ENCODE measurements around the gene MORF4L2.
"Not testable (repeated sequence)": the region's sequence is repeated elsewhere in the genome, so short reads cannot be mapped to it uniquely, and the experiment has no call there.

Gene MORF4L2

DNA sequence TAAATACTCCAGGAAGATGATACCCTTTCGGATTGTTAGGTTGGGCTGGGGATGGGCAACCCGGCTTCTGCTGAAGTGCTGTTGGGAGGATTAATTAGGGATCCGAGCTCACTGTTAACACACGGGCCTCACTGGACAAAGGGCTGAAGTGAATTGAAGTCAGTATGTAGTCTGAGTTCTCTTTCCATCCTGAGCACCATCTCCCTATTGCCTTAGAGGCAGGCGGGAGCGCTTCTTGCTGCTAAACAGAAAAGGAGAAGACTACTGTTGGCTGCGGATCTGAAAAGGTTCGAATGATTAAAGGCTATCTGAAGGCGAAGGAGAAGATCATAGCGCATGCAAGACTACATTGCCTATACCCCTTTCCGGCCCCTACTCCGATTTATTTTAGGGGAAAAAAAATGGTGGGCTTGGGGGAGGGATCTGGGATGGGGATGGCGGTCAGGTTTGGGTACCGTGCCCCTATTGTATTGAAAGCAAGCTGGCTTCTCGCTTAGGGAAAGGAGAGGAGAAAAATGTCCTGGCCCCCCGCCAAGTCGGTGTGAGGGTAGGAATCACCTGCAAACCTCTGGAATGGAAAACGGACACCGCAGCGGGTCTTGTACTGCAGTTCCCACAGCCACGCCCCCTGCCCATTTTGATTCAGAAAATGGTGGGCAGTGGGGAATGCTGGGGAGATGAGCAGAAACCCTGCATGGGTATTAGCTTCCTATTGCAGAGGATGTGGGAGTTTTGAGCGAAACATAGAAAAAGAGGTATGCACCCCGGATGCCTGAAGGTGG lies 22.3 kb downstream of the MORF4L2 start:
- H3K27me3 ChIP-seq (ENCODE audit: low read depth) = peaks cover 16% of the 10 kb centered on the region
- in situ Hi-C loops (cut with MboI; ENCODE audit: low sequenced_read_pairs) = no loop called here
- no peaks in the 10 kb centered on the region for H3K36me3 ChIP-seq (replicated peaks)
- peak in 1 of 2 experiments; percentile 8 for DNase-seq (ENCODE audit: low spot score in 2 of 2)
- H3K4me3 ChIP-seq = no peak overlapping the region
- H3K4me1 ChIP-seq = no peaks in the 10 kb centered on the region
- H3K9me3 ChIP-seq = no peaks in the 10 kb centered on the region

DNA sequence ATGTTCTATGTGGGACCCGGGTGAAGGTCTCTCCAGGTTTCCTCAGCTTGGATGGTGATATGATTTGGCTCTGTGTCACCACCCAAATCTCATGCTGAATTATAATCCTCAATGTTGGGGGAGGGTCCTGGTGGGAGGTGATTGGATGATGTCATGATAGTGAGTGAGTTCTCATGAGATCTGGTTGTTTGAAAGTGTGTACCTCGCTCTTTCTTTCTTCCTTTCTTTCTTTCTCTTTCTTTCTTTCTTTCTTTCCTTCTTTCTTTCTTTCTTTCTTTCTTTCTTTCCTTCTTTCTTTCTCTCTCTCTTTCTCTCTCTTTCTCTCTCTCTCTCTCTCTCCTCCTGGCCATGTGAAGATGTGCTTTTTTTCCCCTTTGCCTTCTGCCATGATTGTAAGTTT lies 27.0 kb downstream of the MORF4L2 start:
- H3K9me3 ChIP-seq; DNase-seq (ENCODE audit: low spot score in 2 of 2); H3K27me3 ChIP-seq (ENCODE audit: low read depth); H3K36me3 ChIP-seq (replicated peaks); H3K4me3 ChIP-seq; in situ Hi-C loops (cut with MboI; ENCODE audit: low sequenced_read_pairs); H3K4me1 ChIP-seq: not testable (repeated sequence)

DNA sequence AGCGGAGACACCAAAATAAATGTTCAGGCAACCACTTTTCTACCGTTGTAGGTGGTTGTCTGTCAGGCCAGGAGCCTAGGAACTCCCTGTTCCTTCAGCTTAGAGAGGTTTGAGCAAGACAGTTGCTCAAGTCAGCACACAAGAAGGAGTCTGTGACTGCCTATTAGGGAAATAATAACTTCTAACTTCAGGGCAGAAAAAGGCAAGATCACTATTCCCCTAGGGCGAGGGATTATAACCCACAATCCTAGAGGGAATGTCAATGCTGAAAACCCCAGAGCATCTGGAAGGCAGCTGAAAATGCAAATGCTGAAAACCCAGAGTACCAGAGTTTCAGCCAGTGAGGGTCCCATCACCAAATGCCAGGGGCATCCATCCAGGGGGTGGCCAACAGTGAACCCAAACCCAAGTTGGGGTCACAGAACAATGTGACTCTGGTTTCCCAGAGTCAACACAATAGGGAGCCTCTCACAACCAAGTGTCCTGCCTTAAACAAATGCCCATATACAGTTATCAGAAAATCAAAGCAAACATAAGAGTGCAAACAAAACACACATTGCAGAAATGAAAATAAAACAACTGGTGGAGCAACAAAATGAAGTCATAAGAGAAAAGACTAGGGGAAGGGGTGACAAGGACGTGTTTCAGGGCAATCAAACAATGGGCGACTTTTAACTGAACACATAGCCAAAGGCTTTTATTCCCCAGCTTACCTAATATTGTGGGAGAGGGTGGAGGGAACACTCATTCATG lies 27.6 kb downstream of the MORF4L2 start:
- peaks cover 8% of the 10 kb centered on the region; the same call in 1 of the 2 replicates for H3K27me3 ChIP-seq (ENCODE audit: low read depth)
- H3K4me1 ChIP-seq = no peaks in the 10 kb centered on the region
- no peaks in the 10 kb centered on the region for H3K36me3 ChIP-seq (replicated peaks)
- DNase-seq (ENCODE audit: low spot score in 2 of 2) = peak in 1 of 2 experiments; percentile 8
- no peaks in the 10 kb centered on the region for H3K9me3 ChIP-seq
- no peak overlapping the region for H3K4me3 ChIP-seq
- in situ Hi-C loops (cut with MboI; ENCODE audit: low sequenced_read_pairs) = no loop called here

DNA sequence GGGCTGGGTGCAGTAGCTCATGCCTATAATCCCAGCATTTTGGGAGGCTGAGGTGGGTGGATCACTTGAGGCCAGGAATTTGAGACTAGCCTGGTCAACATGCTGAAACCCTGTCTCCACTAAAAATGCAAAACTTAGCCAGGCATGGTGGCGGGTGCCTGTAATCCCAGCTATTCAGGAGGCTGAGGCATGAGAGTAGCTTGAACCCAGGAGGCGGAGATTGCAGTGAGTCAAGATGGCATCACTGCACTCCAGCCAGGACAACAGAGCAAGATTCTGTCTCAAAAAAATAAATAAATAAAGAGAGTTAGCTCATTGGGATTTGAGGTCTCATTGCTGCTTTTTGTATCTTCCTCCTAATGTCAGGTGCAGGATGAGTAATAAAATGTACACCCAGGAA lies 29.4 kb downstream of the MORF4L2 start:
- H3K27me3 ChIP-seq (ENCODE audit: low read depth); H3K4me3 ChIP-seq; in situ Hi-C loops (cut with MboI; ENCODE audit: low sequenced_read_pairs); H3K36me3 ChIP-seq (replicated peaks); H3K4me1 ChIP-seq; H3K9me3 ChIP-seq; DNase-seq (ENCODE audit: low spot score in 2 of 2): not testable (repeated sequence)

GRCh38 chrX:103656617-103657016 lies 29.9 kb downstream of the MORF4L2 start:
- H3K4me3 ChIP-seq = no peak overlapping the region
- in situ Hi-C loops (cut with MboI; ENCODE audit: low sequenced_read_pairs) = no loop called here
- H3K27me3 ChIP-seq (ENCODE audit: low read depth) = no peaks in the 10 kb centered on the region; the same call in 1 of the 2 replicates
- H3K9me3 ChIP-seq = no peaks in the 10 kb centered on the region
- no peaks in the 10 kb centered on the region for H3K36me3 ChIP-seq (replicated peaks)
- no peak for DNase-seq (ENCODE audit: low spot score in 2 of 2)
- H3K4me1 ChIP-seq = no peaks in the 10 kb centered on the region

DNA sequence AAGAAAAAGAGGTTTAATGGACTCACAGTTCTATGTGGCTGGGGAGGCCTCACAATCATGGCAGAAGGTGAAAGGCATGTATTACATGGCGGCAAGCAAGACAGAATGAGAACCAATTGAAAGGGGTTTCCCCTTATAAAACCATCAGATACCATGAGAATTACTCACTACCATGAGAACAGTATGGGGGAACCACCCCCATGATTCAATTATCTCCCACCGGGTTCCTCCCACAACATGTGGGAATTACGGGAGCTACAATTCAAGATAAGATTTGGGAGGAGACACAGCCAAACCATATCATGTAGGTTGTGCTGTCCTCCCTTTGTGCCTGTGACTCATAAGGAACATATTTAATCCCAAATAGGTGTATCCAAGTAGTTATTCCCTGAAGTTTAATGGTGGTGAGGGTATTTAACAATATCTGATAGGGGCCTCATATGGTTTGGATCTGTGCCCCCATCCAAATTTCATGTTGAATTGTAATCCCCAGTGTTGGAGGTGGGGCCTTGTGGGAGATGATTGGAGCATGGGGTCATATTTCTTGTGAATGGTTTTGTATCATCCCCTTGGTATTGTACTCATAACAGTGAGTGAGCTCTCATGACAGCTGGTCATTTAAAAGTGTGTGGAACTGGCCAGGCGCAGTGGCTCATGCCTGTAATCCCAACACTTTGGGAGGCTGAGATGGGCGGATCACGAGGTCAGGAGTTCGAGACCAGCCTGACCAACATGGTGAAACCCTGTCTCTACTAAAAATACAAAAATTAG lies 31.1 kb downstream of the MORF4L2 start:
- H3K27me3 ChIP-seq (ENCODE audit: low read depth); H3K4me3 ChIP-seq; H3K4me1 ChIP-seq; H3K36me3 ChIP-seq (replicated peaks); H3K9me3 ChIP-seq; in situ Hi-C loops (cut with MboI; ENCODE audit: low sequenced_read_pairs); DNase-seq (ENCODE audit: low spot score in 2 of 2): not testable (repeated sequence)

GRCh38 chrX:103651151-103651773 lies 35.2 kb downstream of the MORF4L2 start:
- in situ Hi-C loops (cut with MboI; ENCODE audit: low sequenced_read_pairs) = no loop called here
- DNase-seq (ENCODE audit: low spot score in 2 of 2) = no peak
- no peaks in the 10 kb centered on the region for H3K4me1 ChIP-seq
- no peaks in the 10 kb centered on the region for H3K9me3 ChIP-seq
- H3K27me3 ChIP-seq (ENCODE audit: low read depth) = no peaks in the 10 kb centered on the region; the same call in 1 of the 2 replicates
- H3K36me3 ChIP-seq (replicated peaks) = no peaks in the 10 kb centered on the region
- H3K4me3 ChIP-seq = no peak overlapping the region

DNA sequence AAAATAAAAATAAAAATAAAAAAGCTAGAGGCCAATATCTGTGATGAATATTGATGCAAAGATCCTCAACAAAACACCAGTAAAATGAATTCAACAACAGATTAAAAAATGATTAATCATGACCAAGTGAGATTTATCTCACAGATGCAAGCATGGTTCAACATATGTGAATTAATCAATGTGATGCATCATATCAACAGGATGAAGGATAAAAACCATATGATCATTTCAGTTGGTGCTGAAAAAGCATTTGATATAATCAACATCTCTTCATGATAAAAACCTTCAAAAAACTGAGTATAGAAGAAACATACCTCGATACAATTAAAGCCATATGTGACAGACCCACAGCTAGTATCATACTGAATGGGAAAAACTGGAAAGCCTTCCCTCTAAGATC lies 38.9 kb downstream of the MORF4L2 start:
- Histone ChIP-seq H3K36me3 (replicated peaks) (no peaks in the 10 kb centered on the region), H3K9me3 (no peaks in the 10 kb centered on the region), H3K27me3 (ENCODE audit: low read depth) (no peaks in the 10 kb centered on the region), H3K4me3 (no peak overlapping the region), H3K4me1 (no peaks in the 10 kb centered on the region)
- in situ Hi-C loops (cut with MboI; ENCODE audit: low sequenced_read_pairs) = no loop called here
- no peak for DNase-seq (ENCODE audit: low spot score in 2 of 2)

DNA sequence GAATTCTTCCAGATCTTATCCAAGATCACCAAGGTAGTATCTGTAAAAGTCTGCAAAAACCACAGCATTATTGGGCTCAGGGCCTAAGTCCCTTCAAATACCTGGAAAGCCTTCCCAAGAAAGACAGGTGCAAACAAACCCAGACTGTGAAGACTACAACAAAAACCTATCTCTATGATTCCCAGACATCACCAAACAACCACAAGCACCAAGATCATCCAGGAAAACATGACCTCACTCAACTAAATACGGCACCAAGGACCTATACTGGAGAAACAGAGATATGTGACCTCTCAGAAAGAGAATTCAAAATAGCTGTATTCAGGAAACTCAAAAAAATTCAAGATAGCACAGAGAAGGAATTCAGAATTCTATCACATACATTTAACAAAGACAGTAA lies 42.4 kb downstream of the MORF4L2 start:
- in situ Hi-C loops (cut with MboI; ENCODE audit: low sequenced_read_pairs) = no loop called here
- no peak overlapping the region for H3K4me3 ChIP-seq
- no peaks in the 10 kb centered on the region for H3K27me3 ChIP-seq (ENCODE audit: low read depth)
- no peaks in the 10 kb centered on the region for H3K4me1 ChIP-seq
- no peaks in the 10 kb centered on the region for H3K9me3 ChIP-seq
- DNase-seq (ENCODE audit: low spot score in 2 of 2) = no peak
- no peaks in the 10 kb centered on the region for H3K36me3 ChIP-seq (replicated peaks)

- no peaks in the 10 kb centered on the region for H3K36me3 ChIP-seq (replicated peaks)
- in situ Hi-C loops (cut with MboI; ENCODE audit: low sequenced_read_pairs) = no loop called here
- no peak for DNase-seq (ENCODE audit: low spot score in 2 of 2)
- no peaks in the 10 kb centered on the region for H3K27me3 ChIP-seq (ENCODE audit: low read depth)
- no peaks in the 10 kb centered on the region for H3K9me3 ChIP-seq
- no peaks in the 10 kb centered on the region for H3K4me1 ChIP-seq
- H3K4me3 ChIP-seq = no peak overlapping the region
Observed at GRCh38 chrX:103640401-103641155, 45.9 kb downstream of the MORF4L2 start.

DNA sequence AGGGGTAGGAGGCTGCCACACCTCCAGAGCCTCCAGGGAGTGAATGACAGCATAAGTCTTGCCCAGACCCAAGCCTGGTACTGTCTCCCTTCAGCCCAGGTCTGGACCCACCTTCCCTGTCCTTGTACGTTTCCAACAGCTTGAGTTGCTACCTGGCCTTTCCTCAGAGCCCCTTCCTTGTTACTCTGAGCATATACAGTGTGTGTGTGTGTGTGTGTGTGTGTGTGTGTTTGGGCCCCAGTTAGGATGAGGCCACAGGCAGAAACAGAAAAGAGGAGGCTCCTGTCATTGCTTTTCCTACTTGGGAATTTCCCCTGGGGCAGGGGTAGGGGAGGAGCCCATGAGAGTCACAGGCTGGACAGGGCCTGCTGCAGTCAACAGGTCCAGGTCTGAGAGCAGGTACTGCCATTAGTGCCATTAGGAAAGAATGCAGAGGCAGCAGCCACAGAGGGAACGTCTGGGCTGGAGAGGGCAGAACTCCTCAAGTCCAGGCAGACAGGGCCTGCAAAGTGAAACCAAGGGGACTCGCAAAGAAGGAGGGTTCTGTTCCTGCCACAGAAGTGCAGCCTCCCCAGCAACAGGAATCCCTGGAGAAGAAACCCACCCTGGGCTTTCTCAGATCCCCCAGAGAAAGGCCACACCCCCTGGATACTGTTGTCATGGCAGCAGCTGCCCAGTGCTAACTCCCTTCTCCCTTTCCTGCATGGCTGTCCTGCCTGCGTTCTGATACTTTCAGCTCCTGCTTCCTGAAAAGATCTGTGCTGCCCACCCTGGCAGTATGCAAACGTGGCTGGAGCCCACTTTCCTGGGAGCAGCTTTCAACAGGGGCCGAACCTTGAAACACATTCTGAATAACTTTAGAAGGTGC lies 47.8 kb downstream of the MORF4L2 start:
- H3K9me3 ChIP-seq; H3K27me3 ChIP-seq (ENCODE audit: low read depth); H3K4me1 ChIP-seq; H3K4me3 ChIP-seq; H3K36me3 ChIP-seq (replicated peaks); in situ Hi-C loops (cut with MboI; ENCODE audit: low sequenced_read_pairs): not testable (repeated sequence)
- DNase-seq (ENCODE audit: low spot score in 2 of 2) = peak in 1 of 2 experiments; percentile 44

DNA sequence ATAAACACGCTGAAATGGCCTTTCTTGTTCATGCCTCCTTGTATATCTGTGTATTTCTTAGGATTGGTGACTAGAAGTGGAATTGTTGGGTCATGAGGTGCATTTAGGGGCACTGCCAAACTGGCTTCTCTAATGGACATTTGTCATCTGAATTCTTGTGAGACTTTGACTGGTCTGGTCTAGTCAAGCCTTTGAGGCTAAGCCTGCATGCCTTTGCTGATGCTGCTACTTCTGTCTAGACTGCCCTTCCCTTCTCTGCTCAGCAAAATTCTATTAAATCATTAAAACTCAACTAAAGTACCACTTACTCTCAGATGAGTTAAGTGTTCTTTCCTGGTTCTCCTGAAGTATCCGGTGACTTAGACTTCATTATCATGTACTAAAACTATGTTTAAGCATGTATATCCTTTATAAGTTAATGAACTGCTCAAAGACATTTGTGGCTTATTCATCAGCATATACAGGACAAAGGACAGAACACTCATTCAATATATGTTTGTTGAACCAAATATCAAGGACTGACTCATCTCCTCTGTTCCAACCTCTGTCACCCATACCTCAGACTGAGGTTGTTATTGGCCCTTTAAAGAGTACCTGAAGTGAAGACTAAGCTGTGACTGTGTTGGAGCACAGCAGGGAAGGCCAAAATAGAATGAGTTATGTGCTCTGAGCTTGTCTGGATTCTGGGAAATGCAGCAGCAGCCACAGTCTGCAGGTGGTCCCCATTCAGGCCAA lies 48.7 kb downstream of the MORF4L2 start:
- no peaks in the 10 kb centered on the region for H3K36me3 ChIP-seq (replicated peaks)
- no peaks in the 10 kb centered on the region for H3K27me3 ChIP-seq (ENCODE audit: low read depth)
- H3K9me3 ChIP-seq = no peaks in the 10 kb centered on the region
- no peak overlapping the region for H3K4me3 ChIP-seq
- H3K4me1 ChIP-seq = no peaks in the 10 kb centered on the region
- DNase-seq (ENCODE audit: low spot score in 2 of 2) = no peak
- in situ Hi-C loops (cut with MboI; ENCODE audit: low sequenced_read_pairs) = no loop called here
